IPS-NIHi7 (cell line): ENCODE results near the gene NPRL2.

Source experiments
- DNase-seq: peaks from one replicate; pipeline ENCODE4 v3.0.0; 2012; ENCODE audit warnings: mixed read lengths; ENCODE audit errors: extremely low spot score

Gene NPRL2

GRCh38 chr3:50350213-50350526, 405 bp downstream of the NPRL2 start:
- DNase-seq, result no peak

DNA sequence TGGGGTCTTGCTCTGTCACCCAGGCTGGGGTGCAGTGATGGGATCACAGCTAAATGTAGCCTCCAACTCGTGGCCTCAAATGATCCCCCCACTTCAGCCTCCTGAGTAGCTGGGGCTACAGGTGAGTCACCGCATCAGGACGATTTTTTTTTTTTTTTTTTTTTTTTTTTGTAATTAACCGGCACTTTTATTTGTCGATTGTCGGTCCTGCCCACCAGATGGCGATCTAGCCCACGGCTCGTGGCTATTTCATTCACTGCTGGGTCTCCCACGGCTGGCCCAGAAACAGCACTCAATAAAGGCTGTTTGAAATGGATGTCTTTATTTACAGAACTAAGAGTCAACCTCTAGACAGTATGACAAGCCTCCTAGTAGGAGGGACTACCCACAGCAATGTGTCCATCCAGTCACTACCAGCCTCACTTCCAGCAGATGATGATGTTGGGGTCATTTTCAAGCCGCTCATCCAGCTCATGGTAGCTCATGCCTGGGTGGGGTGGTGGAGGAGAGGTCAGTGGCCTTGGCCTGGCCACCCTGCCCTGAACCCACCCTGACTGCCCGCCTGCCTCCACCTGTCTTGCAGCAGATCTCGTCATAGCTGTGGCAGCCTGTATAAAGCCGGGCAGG, 3.3 kb downstream of the NPRL2 start:
- DNase-seq, result peak; percentile 56

DNA sequence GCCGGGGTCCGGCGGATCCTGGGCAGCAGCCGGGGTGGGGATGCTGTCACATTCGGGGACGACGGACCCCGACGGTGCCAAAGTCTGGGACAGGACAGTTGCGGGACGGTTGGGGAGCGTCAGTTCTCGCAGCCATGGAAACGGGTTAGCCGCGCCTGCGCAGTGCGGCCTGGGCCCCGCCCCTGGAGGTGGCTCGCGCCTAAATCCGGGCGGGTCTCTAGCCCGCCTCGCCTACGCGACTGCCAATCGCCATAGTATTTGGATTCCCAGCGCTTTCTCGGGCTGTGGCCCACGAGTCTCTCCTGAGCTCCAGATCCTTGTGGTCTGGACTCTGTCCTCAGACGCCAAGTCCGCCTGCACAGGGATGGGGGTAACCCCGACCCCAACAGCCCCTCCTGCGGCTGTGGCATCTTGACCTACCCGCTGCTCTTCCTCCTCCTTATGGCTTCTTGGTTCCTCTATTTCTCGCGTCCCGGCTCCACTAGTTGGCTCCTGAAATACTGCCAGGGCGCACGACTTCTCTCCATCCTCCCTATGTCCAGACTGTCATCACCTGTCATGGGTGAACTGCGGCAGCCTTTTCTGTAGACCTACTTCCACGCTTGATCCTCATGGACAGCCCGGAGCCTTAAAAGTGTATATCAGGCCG, 4.9 kb downstream of the NPRL2 start, which contains the start of gene ZMYND10:
ZMYND10 (minus strand) TSS at position 147 of the 649 bp plus-strand sequence. CDS start 153 bp downstream, outside the sequence.
- peak; percentile 93 for DNase-seq

GRCh38 chr3:50345008-50345407, 5.6 kb downstream of the NPRL2 start:
- no peak for DNase-seq

GRCh38 chr3:50342813-50343633, 7.6 kb downstream of the NPRL2 start:
- DNase-seq, result peak; percentile 57

- no peak for DNase-seq
Measured at GRCh38 chr3:50341996-50342650, 8.5 kb downstream of the NPRL2 start.

DNA sequence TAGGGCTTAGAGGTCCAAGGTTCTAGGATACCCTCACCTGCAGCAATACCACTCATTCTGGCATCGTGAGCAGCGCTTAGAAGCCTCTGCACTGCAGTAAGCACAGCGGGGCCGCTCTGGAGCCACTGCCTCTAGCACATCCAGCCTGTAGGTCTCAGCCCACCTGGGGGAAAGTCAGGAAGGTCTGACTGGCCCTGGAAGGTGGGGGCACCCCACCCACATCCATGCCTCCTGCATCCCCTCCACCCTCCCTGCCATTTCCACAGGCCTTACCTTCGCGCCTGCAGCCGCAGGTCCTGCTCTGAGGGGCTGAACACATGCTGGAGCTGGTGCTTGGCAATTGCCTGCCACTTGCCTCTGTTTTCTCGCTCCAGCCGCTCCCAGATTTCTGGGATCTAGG, 9.0 kb downstream of the NPRL2 start:
- DNase-seq, result no peak

GRCh38 chr3:50340448-50341329, 9.9 kb downstream of the NPRL2 start, which contains the start of gene RASSF1:
TSS of gene RASSF1 (minus strand) at chr3:50340836. CDS start at chr3:50340805, 31 bp downstream.
- DNase-seq, result peak; percentile 38

DNA sequence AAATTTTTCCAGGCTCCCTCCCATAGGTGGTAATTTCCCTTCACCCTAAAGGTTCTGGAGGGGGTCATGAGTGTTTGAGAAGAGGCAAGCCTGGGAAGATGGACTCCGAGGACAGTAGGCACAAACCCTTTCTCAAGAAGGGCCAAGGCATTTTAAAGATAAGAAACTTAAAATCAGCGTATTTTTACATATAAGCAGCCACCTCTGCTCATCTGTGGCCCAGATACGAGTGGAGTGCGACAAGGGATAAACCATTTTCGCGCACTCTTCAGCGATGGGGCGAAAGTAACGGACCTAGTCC, 10.5 kb downstream of the NPRL2 start:
- no peak for DNase-seq

GRCh38 chr3:50339485-50340146, 11.0 kb downstream of the NPRL2 start:
- DNase-seq, result no peak

DNA sequence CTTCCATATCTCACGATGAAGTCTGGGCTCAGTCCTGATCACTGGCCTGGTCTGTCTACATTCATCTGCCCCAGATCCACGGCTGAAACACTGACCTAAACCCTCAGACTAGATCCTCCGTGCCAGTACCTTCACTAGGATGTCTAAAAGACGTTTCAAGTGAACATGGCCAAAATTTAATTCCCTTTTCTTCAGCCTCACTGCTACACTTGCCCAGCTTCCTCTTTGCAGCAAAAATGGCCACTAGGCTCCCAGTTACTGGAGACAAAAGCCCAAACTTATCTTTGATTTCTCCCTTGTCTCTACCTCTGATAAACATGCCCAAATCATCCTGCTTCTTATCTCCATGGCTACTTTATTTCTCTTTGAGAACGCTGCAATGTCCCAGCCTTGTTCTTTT, 11.6 kb downstream of the NPRL2 start:
- no peak for DNase-seq

DNA sequence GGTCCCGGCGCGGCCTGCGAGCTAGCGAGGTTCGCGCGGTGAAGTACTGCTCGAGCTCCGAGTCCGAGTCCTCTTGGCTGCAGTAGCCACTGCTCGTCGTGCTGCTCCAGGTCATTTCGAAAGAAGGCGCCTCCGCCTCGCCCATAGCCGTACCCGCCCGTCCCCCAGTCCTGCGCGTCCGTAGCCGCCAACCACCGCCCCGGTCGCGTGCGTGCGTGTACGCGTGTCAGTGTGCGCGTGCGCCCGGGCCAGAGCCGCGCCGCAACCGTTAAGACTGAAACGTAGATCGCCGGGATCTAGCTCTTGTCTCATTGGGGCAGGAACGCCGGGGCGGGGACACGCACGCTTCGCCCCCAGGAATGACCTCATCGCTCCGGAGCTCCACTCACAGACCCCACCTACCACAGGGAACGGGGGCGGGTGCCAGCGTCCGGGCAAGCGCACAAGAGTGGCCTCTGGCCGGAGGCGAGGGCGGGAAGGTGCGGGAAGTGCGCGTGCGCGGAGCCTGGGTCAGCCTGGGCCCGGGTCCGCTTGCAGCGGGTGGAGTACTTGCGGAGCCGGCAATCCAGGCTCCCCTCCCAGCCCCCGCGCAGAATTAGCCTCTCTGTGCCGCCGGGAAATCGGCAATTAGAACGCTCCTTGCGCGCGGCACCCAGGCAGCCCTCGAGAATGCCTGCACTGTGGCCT, 13.3 kb downstream of the NPRL2 start:
- peak; percentile 99 for DNase-seq

GRCh38 chr3:50336452-50337174, 14.0 kb downstream of the NPRL2 start:
- peak; percentile 58 for DNase-seq

DNA sequence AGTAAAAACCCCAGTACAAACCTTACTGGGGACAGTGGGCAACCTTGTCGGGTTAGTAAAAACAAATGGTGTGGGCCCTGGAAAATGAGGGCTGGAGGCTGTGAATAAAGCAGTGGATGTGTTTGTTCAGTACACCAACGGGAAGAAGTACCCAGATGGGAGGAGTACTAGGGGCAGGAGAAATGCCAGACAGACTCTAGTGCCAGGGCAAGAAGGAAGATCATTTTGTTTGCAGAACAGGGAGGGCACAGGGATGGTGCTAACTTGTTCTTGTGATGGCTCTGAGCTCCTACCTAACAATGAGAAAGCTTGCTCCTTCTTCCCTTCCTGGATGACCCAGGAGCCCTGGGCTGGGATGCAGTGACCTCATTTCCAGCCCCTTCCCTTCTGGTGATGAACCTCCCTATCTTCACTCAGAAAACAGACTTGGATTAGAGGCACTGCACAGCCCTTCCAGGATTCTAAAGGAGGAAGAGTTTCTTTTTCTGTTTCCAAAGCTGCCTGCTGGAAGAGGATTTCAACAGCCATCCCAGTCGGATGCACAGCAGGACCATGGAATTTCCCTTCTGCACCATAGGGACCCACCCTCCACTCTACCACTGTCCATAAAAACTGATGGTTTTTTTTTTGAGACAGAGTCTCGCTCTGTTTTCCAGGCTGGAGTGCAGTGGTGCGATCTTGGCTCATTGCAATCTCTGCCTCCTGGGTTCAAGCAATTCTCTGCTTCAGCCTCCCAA, 16.1 kb downstream of the NPRL2 start:
- DNase-seq, result no peak

DNA sequence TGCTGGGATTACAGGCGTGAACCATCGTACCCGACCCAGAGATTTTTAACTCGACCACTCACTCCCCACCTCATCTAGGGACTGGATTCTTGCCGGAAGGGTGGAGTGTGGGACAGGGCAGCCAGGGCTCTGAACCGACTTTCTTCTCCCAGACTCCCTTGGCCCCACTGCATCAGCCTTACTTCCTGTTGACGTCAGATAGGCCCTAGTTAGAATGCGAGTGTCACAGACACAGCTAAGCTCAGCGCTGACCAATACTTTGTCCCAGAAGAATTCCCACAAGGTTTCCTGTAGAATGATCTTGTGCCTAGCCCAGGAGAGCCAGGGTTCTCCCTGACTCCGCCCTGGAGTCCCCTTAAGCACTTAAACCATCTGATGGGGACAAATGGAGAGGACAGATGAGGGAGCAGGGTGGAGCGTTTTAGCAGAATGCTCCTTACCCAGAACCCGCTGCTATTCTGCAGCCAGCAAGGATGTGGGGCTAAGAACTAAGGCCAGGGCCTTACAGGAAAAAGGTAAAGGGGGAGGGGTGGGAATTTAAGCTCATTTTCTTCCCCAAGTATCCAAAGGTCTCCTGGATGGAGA, 16.7 kb downstream of the NPRL2 start:
- no peak for DNase-seq

DNA sequence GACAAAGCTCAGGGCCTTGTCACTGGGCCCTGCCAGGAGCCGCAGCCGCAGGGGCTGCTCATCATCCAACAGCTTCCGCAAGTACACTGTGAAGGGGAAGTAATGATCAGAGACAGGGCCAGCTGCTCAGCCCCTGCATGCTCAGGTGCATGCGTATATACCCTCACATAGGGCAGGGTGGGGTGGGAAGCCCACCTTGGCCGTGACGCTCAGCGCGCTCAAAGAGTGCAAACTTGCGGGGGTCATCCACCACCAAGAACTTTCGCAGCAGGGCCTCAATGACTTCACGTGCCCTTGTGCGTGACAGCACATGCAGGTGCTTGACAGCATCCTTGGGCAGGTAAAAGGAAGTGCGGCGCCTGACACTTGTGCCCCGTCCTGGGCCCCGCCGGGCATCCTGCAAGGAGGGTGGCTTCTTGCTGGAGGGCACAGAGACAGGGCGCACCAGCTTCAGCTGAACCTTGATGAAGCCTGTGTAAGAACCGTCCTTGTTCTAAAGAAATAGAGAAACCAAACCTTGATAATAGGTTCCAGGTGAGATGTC, 19.1 kb downstream of the NPRL2 start:
- DNase-seq, result no peak

DNA sequence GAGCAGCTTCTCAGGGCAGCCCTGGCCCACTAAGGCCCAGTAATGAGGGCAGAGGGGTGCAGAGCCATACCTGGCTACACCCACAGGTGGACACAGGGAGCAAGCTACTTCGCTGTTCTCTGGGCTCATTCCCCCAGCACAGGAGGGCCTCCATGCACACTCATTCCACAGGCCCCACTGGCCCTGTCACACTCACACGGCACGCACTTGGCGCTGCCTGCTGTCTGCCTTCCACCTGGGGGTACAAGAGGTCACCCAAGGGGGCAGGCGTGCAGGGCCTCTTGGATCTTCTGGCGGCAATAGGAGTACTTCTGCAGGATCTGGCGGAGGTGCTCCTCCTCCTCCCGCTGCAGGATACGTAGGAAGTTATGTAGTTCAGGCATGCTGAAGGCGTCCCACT, 20.2 kb downstream of the NPRL2 start:
- no peak for DNase-seq
